ENCODE measurements around the gene LDHAL6B.
A peak's percentile ranks its signal among the peaks of the same experiment; 100 is the strongest.

The LDHAL6B gene

GRCh38 chr15:59217876-59218498 lies 11.3 kb downstream of the LDHAL6B start:
- no peak overlapping the region for H3K4me3 ChIP-seq
- TF ChIP-seq CTCF (IDR thresholded peaks at IDR 0.05): no peak
- H3K27ac ChIP-seq: no peak overlapping the region
- DNase-seq (ENCODE audit: low spot score): no peak

- Histone ChIP-seq H3K4me3 (no peak overlapping the region), H3K27ac (peak overlapping the region in 1 of 2 donors; percentile 61)
- DNase-seq (ENCODE audit: low spot score): no peak
- TF ChIP-seq CTCF (IDR thresholded peaks at IDR 0.05): no peak
These were observed 12.1 kb downstream of the LDHAL6B start for GRCh38 chr15:59218710-59219109.

- no peak for DNase-seq (ENCODE audit: low spot score)
- TF ChIP-seq CTCF (IDR thresholded peaks at IDR 0.05): no peak
- Histone ChIP-seq H3K27ac (peak overlapping the region; percentile 59 to 73), H3K4me3 (no peak overlapping the region)
These were observed 15.2 kb downstream of the LDHAL6B start for GRCh38 chr15:59221511-59222505.

- peak overlapping the region; percentile 59 to 73 for H3K27ac ChIP-seq
- TF ChIP-seq CTCF (IDR thresholded peaks at IDR 0.05): no peak
These were observed 16.4 kb downstream of the LDHAL6B start for GRCh38 chr15:59222906-59223550.

GRCh38 chr15:59223736-59224135 lies 17.1 kb downstream of the LDHAL6B start:
- H3K4me3 ChIP-seq: no peak overlapping the region
- no peak for TF ChIP-seq CTCF (IDR thresholded peaks at IDR 0.05)
- peak overlapping the region; percentile 59 to 71 for H3K27ac ChIP-seq
- DNase-seq (ENCODE audit: low spot score): no peak

More at GRCh38 chr15:59222906-59223550, 16.4 kb downstream of the LDHAL6B start:
- no peak overlapping the region for H3K4me3 ChIP-seq
- DNase-seq (ENCODE audit: low spot score): no peak

GRCh38 chr15:59224474-59224873 lies 17.8 kb downstream of the LDHAL6B start:
- DNase-seq (ENCODE audit: low spot score): no peak
- TF ChIP-seq CTCF (IDR thresholded peaks at IDR 0.05): no peak
- H3K27ac ChIP-seq: peak overlapping the region; percentile 59 to 71
- no peak overlapping the region for H3K4me3 ChIP-seq
